Stimulated activated naive CD4-positive, alpha-beta T cell treated with Interleukin-2 at 50 U/mL for 16 hours (primary cell): ENCODE measurements around the gene TRIM17.
A peak's percentile ranks its signal among the peaks of the same experiment; 100 is the strongest.
"Not testable (repeated sequence)": the region's sequence is repeated elsewhere in the genome, so short reads cannot be mapped to it uniquely, and the experiment has no call there.

ENCODE experiments used
- DNase-seq: peaks from one replicate; lab custom pipeline; 2025; lab: John Stamatoyannopoulos, UW

Gene TRIM17

GRCh38 chr1:228448372-228448771 lies 31.7 kb upstream of the TRIM17 start:
- no peak for DNase-seq

GRCh38 chr1:228446852-228447251 lies 30.2 kb upstream of the TRIM17 start:
- no peak for DNase-seq

- DNase-seq = peak; percentile 18
These were observed 29.4 kb upstream of the TRIM17 start for GRCh38 chr1:228445843-228446650.

DNA sequence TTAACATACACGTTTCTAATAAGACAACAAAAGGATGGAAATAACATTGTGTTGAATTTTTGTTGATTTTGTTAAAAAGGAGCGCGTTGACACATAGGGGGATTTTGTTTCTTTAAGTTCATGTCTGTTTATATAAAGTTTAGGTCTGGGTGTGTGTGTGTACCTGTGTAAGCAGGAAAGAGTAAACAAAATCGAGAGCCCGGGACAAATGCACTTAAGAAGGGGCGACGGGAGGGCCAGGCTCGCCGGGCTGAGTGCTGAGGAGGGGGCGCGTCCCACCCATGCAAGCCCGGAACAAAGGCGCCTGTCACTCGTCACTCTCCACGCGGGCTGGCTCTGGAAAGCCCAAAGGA lies 28.8 kb upstream of the TRIM17 start:
- no peak for DNase-seq

DNA sequence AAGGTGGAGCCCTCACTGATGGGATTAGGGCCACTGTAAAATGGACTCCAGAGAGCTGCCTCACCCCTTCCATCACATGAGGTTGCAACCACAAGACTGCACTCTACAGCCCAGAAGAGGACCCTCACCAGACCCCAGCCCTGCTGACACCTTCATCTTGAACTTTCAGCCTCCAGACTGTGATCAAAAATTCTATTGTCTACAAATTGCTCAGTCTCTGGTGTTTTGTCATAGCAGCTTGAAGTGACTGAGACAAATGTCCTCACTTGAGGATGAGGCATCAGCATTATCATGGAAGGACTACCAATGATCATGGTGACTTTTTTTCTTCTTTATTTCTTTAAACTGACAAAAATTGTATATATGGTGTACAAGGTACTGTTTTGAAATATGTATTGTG lies 26.7 kb upstream of the TRIM17 start:
- DNase-seq = no peak

DNA sequence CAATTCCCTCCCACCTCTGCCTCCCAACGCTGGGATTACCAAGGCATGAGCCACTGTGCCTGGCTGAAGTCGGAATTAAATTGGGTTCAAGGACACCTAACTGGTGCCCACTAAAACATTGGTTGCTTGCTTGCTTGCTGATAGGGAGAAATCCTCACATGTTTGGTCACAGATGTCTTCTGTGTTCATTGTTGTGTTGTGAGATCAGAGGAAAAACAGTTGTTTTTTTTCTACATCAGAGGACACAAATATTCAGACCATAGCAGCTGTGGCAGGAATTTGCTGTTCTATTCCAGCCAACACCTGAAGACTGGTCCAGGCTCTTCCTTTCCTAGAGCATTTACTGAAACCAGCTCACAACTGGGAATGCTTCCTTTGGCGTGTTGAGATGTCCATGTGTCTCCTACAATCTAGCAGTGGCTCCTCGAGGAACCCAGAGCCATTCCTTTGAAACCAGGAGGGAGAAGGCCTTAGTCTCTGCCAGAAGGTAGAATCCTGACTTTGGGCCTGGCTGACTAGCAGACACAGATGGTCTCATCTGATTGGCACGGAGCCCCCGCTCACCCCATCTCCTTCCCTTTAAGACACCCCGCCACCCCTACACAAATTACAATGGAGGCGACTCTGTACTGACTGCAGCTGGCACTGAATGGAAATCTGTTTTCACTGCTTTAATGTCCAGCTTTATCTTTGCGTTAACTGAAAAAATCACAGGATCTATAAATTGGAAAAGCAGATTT lies 24.3 kb upstream of the TRIM17 start:
- DNase-seq = no peak

GRCh38 chr1:228438266-228438665 lies 21.6 kb upstream of the TRIM17 start:
- DNase-seq = no peak

DNA sequence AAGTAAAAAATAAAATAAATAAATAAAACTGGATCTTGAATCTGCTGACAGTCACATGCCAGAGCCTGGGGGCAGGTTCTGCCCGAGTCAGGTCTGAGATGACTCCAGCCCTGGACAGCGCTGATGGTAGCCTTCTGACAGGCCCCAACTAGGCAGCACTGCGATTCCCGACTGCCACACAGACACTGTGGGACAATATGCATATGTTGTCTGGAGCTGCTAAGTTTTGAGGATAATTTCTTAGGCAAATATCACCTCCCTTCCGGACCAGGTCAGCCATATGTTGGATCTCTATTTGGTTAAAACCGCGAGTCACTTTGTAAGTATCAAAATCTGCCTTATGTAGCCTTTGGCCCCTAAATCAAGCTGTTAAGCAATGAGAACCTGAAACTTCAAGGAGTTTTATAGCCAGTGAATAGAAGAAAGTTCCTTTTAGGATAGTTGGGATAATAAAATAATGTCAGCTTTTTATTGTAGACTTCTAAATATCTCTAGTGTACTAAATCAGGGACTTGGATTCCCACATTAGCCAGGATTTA lies 20.8 kb upstream of the TRIM17 start:
- no peak for DNase-seq

DNA sequence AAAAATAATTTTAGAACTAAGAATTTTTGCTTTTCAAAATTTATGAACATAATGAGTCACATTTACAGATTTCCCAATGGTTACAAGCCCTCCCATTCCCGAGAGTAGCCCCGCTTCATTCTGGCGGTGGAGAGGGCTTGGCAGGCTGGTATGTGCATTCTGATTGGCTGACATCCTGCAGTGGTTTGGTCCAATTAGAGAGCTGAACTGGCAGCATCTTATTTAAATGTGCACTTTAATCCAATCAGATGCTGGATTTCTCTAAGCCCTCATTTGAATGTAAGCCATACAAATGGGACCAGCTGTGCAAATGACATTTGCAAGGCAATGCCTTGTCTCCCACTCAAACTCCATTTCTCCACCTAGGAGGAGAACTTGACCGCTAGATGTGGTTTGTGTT lies 18.0 kb upstream of the TRIM17 start:
- DNase-seq = no peak

GRCh38 chr1:228433337-228434053 lies 16.8 kb upstream of the TRIM17 start:
- DNase-seq = not testable (repeated sequence)

- no peak for DNase-seq
These were observed 13.6 kb upstream of the TRIM17 start for GRCh38 chr1:228430243-228430642.

GRCh38 chr1:228429698-228430097 lies 13.0 kb upstream of the TRIM17 start:
- DNase-seq = no peak

DNA sequence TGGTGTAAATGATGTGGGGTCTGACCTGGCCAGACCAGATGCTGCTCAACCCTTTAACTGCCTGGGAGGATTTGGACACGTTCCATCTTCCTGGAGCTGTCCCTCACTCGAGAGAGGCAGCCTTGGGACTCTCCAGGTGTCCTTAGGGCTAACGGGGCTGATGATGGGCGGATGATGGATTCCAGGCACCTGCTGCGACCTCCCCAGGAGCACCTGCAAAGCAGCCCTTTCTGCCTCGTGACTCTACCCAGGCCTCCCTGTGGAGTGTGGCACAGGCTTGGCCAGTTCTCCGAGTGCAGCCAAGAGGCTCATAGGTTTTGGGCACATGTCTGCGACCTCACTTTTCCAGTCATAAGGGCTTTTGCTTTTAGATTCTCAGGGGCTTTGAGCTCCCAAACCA lies 12.3 kb upstream of the TRIM17 start:
- no peak for DNase-seq

DNA sequence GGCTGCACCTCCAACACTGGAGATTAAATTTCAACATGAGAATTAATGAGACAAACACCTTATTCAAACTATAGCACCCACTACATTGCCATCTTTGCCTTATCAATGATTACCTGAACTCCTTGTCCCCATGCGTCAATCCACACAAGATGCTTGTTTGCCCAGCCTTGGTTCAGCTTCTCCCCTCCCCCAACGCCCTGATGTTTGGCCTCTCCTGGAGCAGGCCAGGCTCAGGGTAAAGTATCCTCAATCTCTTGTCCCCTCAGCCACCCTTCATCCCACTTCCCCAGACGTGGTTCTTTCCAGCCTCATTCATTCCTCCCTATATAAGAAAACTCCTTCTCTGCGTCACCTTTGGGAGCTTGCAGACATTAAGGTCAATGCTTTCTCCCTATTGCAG lies 11.8 kb upstream of the TRIM17 start:
- no peak for DNase-seq

DNA sequence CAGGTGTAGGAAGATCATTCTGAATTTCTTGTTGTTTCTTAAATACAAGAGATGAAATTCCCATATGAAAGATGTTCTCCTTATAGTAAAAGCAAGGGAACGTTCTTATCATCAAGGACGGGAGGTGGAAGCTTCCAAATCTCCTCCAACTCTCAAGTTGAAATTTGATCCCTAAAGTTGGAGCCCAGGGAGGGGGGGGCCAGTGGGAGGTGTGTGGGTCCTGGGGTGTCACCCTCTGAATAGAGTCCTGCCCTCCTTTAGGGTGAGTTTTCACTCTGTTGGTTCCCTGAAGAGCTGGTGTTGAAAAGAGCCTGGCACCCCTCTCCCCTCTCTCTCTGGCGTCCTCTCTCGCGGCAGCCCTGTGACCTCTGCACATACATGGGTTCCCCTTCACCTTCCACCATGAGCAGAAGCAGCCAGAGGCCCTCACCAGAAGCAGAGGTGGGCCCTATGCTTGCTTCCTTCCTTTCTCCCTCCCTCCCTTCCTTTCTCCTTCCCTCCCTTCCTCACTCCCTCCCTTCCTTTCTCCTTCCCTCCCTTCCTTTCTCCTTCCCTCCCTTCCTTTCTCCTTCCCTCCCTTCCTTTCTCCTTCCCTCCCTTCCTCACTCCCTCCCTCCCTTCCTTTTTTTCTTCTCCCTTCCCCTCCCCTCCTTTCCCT lies 10.0 kb upstream of the TRIM17 start:
- DNase-seq = no peak

DNA sequence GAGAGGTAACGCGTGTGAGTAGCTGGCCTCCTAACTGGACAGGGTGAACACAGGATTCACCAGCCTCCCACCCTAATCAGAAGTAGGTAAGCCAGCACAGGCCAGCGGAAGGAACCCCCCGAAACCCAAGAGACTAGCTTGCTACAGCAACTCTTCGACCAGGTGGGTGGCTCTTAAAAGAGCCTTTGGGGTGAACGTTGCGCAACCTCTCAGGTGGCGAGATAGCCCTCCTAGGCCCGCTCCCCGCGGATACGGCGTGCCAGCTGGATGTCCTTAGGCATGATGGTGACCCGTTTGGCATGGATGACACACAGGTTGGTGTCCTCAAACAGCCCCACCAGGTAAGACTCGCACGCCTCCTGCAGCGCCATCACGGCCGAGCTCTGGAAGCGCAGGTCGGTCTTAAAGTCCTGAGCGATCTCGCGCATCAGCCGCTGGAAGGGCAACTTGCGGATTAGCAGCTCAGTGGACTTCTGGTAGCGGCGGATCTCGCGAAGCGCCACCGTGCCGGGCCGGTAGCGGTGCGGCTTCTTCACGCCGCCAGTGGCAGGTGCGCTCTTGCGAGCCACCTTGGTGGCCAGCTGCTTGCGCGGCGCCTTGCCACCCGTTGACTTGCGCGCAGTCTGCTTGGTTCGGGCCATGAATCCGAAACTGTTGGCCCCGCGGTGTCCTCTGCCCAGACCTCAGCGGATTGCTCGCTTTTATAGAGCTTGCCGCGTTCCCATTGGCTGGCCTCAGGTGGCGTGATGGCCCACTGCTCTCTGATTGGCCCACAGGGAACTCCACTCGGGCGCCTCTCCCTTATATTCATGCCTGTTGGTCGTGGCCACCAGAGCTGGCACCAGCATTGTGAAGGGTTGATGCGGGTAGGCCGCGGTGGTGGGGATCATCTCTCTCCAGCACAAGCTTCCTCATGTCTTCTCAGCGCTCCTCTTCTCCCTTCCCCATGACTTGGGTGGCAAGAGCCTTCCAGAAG lies 8.3 kb upstream of the TRIM17 start:
- DNase-seq = no peak

GRCh38 chr1:228423404-228424053 lies 6.9 kb upstream of the TRIM17 start:
- DNase-seq = no peak

- no peak for DNase-seq
These were observed 4.5 kb upstream of the TRIM17 start for GRCh38 chr1:228420968-228421826.

DNA sequence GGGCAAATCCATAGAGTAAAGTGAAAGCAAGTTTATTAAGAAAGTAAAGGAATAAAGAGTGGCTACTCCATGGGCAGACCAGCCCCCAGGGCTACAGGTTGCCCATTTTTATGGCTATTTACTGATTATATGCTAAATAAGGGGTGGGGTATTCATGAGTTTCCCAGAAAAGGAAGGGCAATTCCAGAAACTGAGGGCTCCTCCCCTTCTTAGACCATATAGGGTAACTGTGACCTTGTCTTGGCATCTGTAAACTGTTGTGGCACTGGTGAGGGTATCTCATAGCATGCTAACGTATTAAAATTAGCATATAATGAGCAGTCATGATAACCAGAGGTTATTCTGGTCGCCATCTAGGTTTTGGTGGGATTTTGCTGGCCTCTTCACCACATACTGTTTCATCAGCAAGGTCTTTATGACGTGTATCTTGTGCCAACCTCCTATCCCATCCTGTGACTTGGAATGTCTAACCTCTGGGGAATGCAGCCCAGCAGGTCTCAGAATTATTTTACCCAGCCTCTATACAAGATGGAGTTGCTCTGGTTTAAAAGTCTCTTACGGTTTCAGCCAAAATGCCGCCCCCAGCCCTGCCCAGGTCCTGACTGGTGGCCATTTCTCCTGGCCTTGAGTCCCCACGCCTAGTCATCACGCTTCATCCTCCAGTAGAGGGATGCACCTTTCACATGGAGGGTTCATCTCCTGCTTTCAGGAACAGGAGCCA lies 982 bp upstream of the TRIM17 start:
- no peak for DNase-seq
